ENCODE measurements around the gene SV2C. TPM values are rescaled to one million over a fixed set of nuclear protein-coding genes. Genes with fewer than 3 reads are reported as not detected.

The SV2C gene
- total RNA-seq, 1 experiment from 2014 or later = 0.09 TPM

DNA sequence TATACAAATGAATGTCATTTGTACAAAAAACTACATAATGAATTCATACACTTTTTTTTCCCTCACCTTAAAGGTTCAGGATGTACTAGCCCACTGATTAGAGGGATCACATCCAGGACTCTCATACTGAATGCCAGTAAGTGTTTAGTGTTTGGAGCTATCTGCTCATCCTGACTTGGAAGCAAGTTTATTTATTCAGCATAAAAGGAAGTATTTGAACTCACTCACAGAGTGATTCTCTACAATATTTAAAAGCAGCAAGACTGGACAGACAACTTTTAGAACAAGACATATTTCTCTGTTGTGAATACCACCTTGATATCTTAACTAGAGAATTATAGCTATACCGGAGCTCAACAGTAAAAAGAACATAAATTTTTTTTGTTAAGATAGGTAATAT is 305.1 kb downstream of the SV2C start (continued):
- TF ChIP-seq, protein P1, sequence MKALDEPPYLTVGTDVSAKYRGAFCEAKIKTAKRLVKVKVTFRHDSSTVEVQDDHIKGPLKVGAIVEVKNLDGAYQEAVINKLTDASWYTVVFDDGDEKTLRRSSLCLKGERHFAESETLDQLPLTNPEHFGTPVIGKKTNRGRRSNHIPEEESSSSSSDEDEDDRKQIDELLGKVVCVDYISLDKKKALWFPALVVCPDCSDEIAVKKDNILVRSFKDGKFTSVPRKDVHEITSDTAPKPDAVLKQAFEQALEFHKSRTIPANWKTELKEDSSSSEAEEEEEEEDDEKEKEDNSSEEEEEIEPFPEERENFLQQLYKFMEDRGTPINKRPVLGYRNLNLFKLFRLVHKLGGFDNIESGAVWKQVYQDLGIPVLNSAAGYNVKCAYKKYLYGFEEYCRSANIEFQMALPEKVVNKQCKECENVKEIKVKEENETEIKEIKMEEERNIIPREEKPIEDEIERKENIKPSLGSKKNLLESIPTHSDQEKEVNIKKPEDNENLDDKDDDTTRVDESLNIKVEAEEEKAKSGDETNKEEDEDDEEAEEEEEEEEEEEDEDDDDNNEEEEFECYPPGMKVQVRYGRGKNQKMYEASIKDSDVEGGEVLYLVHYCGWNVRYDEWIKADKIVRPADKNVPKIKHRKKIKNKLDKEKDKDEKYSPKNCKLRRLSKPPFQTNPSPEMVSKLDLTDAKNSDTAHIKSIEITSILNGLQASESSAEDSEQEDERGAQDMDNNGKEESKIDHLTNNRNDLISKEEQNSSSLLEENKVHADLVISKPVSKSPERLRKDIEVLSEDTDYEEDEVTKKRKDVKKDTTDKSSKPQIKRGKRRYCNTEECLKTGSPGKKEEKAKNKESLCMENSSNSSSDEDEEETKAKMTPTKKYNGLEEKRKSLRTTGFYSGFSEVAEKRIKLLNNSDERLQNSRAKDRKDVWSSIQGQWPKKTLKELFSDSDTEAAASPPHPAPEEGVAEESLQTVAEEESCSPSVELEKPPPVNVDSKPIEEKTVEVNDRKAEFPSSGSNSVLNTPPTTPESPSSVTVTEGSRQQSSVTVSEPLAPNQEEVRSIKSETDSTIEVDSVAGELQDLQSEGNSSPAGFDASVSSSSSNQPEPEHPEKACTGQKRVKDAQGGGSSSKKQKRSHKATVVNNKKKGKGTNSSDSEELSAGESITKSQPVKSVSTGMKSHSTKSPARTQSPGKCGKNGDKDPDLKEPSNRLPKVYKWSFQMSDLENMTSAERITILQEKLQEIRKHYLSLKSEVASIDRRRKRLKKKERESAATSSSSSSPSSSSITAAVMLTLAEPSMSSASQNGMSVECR (CRISPR knock-in tag; IDR thresholded peaks at IDR 0.05; ENCODE audit: borderline replicate concordance) = no peak
- TF ChIP-seq RELA (CRISPR knock-in tag; IDR thresholded peaks at IDR 0.05; ENCODE audit: borderline replicate concordance) = no peak
- no peak for TF ChIP-seq ZNF416 (CRISPR knock-in tag; IDR thresholded peaks at IDR 0.05)
- no peak for TF ChIP-seq IRF2 (CRISPR knock-in tag; IDR thresholded peaks at IDR 0.05; ENCODE audit: borderline replicate concordance, low read depth)

DNA sequence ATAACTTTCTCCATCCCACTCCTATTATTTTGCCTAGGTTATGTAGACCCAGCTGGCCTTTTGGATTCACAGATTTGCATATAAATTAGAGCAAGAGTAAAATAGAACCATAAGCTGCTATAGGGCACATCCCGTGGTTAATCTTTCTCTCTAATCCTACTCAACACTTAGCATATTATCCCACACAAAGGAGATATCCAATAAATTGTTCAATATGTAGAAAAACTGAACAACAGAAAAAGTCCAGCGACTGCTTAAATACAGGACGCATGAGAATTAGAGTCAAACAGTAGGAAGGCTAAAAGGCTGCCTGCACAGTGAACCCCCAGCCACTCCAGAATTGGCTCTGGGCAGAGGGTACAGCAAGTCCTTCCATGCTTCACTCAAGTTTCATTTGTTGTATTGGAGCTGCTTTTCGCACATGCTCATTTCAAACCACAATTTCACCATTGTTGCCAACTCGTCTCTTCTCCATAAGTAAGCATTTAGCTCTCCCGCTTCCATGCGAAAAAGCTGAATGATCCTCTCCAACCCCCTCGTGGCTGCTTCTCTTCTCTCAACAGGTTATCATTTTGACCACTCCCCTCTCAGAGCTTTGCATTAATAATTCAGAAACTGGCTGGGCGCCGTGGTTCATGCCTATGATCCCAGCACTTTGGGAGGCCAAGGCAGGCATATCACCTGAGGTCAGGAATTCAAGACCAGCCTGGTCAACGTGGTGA is 305.8 kb downstream of the SV2C start:
- CTCF ChIA-PET = interaction anchor here (1.0 to 1.4 kb wide), 3 partner anchors 13 to 180 kb away, joined by 4 to 6 read pairs (median 4); partner anchors contain the start of gene IQGAP2
- POLR2A ChIA-PET = no interaction called here
- TF ChIP-seq, protein P2, sequence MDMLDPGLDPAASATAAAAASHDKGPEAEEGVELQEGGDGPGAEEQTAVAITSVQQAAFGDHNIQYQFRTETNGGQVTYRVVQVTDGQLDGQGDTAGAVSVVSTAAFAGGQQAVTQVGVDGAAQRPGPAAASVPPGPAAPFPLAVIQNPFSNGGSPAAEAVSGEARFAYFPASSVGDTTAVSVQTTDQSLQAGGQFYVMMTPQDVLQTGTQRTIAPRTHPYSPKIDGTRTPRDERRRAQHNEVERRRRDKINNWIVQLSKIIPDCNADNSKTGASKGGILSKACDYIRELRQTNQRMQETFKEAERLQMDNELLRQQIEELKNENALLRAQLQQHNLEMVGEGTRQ (CRISPR knock-in tag; IDR thresholded peaks at IDR 0.05) = no peak
- TF ChIP-seq RORB (CRISPR knock-in tag; IDR thresholded peaks at IDR 0.05) (no peak), ZNF423 (CRISPR knock-in tag; IDR thresholded peaks at IDR 0.05) (no peak), ZNF671 (CRISPR knock-in tag; IDR thresholded peaks at IDR 0.05) (no peak), SMAD3 (CRISPR knock-in tag; IDR thresholded peaks at IDR 0.05; ENCODE audit: borderline replicate concordance) (no peak), SMAD4 (CRISPR knock-in tag; IDR thresholded peaks at IDR 0.05) (no peak)
- TF ChIP-seq, protein P3, sequence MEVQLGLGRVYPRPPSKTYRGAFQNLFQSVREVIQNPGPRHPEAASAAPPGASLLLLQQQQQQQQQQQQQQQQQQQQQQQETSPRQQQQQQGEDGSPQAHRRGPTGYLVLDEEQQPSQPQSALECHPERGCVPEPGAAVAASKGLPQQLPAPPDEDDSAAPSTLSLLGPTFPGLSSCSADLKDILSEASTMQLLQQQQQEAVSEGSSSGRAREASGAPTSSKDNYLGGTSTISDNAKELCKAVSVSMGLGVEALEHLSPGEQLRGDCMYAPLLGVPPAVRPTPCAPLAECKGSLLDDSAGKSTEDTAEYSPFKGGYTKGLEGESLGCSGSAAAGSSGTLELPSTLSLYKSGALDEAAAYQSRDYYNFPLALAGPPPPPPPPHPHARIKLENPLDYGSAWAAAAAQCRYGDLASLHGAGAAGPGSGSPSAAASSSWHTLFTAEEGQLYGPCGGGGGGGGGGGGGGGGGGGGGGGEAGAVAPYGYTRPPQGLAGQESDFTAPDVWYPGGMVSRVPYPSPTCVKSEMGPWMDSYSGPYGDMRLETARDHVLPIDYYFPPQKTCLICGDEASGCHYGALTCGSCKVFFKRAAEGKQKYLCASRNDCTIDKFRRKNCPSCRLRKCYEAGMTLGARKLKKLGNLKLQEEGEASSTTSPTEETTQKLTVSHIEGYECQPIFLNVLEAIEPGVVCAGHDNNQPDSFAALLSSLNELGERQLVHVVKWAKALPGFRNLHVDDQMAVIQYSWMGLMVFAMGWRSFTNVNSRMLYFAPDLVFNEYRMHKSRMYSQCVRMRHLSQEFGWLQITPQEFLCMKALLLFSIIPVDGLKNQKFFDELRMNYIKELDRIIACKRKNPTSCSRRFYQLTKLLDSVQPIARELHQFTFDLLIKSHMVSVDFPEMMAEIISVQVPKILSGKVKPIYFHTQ (CRISPR knock-in tag; IDR thresholded peaks at IDR 0.05) = no peak
- TF ChIP-seq, protein P4, sequence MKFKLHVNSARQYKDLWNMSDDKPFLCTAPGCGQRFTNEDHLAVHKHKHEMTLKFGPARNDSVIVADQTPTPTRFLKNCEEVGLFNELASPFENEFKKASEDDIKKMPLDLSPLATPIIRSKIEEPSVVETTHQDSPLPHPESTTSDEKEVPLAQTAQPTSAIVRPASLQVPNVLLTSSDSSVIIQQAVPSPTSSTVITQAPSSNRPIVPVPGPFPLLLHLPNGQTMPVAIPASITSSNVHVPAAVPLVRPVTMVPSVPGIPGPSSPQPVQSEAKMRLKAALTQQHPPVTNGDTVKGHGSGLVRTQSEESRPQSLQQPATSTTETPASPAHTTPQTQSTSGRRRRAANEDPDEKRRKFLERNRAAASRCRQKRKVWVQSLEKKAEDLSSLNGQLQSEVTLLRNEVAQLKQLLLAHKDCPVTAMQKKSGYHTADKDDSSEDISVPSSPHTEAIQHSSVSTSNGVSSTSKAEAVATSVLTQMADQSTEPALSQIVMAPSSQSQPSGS (CRISPR knock-in tag; IDR thresholded peaks at IDR 0.05; ENCODE audit: borderline replicate concordance, low read depth) = no peak
- TF ChIP-seq, protein P5, sequence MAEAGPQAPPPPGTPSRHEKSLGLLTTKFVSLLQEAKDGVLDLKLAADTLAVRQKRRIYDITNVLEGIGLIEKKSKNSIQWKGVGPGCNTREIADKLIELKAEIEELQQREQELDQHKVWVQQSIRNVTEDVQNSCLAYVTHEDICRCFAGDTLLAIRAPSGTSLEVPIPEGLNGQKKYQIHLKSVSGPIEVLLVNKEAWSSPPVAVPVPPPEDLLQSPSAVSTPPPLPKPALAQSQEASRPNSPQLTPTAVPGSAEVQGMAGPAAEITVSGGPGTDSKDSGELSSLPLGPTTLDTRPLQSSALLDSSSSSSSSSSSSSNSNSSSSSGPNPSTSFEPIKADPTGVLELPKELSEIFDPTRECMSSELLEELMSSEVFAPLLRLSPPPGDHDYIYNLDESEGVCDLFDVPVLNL (CRISPR knock-in tag; IDR thresholded peaks at IDR 0.05; ENCODE audit: borderline replicate concordance, low read depth) = no peak
- TF ChIP-seq, protein P6, sequence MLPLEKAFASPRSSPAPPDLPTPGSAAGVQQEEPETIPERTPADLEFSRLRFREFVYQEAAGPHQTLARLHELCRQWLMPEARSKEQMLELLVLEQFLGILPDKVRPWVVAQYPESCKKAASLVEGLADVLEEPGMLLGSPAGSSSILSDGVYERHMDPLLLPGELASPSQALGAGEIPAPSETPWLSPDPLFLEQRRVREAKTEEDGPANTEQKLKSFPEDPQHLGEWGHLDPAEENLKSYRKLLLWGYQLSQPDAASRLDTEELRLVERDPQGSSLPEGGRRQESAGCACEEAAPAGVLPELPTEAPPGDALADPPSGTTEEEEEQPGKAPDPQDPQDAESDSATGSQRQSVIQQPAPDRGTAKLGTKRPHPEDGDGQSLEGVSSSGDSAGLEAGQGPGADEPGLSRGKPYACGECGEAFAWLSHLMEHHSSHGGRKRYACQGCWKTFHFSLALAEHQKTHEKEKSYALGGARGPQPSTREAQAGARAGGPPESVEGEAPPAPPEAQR (CRISPR knock-in tag; IDR thresholded peaks at IDR 0.05) = no peak
- TF ChIP-seq, protein P7, sequence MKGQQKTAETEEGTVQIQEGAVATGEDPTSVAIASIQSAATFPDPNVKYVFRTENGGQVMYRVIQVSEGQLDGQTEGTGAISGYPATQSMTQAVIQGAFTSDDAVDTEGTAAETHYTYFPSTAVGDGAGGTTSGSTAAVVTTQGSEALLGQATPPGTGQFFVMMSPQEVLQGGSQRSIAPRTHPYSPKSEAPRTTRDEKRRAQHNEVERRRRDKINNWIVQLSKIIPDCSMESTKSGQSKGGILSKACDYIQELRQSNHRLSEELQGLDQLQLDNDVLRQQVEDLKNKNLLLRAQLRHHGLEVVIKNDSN (CRISPR knock-in tag; IDR thresholded peaks at IDR 0.05) = no peak
- TF ChIP-seq, protein P8, sequence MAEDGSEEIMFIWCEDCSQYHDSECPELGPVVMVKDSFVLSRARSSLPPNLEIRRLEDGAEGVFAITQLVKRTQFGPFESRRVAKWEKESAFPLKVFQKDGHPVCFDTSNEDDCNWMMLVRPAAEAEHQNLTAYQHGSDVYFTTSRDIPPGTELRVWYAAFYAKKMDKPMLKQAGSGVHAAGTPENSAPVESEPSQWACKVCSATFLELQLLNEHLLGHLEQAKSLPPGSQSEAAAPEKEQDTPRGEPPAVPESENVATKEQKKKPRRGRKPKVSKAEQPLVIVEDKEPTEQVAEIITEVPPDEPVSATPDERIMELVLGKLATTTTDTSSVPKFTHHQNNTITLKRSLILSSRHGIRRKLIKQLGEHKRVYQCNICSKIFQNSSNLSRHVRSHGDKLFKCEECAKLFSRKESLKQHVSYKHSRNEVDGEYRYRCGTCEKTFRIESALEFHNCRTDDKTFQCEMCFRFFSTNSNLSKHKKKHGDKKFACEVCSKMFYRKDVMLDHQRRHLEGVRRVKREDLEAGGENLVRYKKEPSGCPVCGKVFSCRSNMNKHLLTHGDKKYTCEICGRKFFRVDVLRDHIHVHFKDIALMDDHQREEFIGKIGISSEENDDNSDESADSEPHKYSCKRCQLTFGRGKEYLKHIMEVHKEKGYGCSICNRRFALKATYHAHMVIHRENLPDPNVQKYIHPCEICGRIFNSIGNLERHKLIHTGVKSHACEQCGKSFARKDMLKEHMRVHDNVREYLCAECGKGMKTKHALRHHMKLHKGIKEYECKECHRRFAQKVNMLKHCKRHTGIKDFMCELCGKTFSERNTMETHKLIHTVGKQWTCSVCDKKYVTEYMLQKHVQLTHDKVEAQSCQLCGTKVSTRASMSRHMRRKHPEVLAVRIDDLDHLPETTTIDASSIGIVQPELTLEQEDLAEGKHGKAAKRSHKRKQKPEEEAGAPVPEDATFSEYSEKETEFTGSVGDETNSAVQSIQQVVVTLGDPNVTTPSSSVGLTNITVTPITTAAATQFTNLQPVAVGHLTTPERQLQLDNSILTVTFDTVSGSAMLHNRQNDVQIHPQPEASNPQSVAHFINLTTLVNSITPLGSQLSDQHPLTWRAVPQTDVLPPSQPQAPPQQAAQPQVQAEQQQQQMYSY (CRISPR knock-in tag; IDR thresholded peaks at IDR 0.05) = no peak

More for the DNA sequence above, 305.8 kb downstream of the SV2C start:
- DNase-seq (ENCODE audit: low spot score) (no peak), ATAC-seq (no peak)
- Mint-ChIP-seq H3K4me3 (no peak overlapping the region), H3K36me3 (no peaks in the 10 kb centered on the region), H3K4me1 (peaks cover 40% of the 10 kb centered on the region), H3K27ac (no peak overlapping the region), H3K9me3 (no peaks in the 10 kb centered on the region), H3K27me3 (ENCODE audit: low read depth) (no peaks in the 10 kb centered on the region)
